ENCODE measurements around the gene PADI2.

The PADI2 gene

GRCh38 chr1:17140279-17140678, 21.0 kb upstream of the PADI2 start:
- no peak for DNase-seq (ENCODE audit: low read depth in 2 of 2)

GRCh38 chr1:17139637-17140036, 20.4 kb upstream of the PADI2 start:
- DNase-seq (ENCODE audit: low read depth in 2 of 2) = no peak

DNA sequence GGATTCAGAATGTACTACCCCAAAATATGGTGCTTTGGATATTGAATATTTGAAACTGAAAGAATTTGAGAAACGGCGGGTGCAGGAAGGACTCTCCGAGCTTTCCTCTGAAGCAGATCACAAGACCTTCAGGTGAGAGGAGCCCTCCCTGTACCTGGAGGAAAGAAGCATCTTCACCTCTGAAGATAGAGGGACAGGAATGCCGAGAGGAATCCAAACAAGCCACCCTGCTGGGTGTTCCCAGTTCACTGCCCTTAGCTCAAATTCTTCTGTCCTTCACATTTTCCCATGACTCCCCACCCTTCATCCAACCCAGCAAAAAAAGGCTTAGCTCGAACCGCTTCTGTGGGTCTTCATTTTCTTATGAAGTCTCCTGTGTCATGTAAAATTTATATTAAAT, 18.2 kb upstream of the PADI2 start:
- no peak for DNase-seq (ENCODE audit: low read depth in 2 of 2)

- DNase-seq (ENCODE audit: low read depth in 2 of 2) = no peak
These were observed 17.7 kb upstream of the PADI2 start for GRCh38 chr1:17136936-17137335.

DNA sequence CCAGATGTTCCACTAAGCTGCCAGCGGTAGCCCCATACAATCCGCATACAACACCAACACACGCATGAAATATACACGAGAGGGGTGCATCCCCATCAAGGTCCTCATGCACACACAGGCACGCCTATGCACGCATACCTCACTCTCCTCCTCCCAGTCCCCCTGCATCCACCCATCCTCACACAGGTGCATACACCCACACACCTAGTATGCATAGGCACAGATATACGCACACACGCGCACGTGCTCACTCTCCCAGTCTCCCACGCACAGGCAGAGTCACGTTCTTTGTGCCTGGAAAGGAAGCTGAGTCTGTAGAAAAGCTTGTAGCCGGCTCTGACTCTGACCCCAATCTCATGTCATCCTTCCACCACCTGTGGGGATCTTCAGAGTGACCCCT, 16.9 kb upstream of the PADI2 start:
- DNase-seq (ENCODE audit: low read depth in 2 of 2) = no peak

DNA sequence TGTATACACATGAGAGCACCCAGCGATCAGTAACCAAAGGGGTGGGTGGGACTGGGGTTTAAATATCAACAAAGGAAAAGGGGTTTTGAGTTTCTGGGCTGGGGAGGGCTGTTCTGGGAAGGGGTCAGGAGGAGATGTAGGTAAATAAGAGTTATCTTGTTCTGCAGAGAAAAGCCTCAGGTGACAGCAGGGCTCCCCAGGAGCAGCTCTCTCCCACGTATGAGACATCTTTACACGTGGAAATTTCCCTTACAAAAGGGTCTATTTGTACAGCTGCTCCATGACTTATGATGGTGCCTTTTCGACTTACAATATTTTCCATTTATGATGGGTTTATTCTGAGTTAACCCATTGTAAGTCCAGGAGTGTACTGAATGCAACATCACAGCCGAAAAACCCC, 16.3 kb upstream of the PADI2 start:
- DNase-seq (ENCODE audit: low read depth in 2 of 2) = no peak

GRCh38 chr1:17134724-17135123, 15.5 kb upstream of the PADI2 start:
- DNase-seq (ENCODE audit: low read depth in 2 of 2) = no peak

DNA sequence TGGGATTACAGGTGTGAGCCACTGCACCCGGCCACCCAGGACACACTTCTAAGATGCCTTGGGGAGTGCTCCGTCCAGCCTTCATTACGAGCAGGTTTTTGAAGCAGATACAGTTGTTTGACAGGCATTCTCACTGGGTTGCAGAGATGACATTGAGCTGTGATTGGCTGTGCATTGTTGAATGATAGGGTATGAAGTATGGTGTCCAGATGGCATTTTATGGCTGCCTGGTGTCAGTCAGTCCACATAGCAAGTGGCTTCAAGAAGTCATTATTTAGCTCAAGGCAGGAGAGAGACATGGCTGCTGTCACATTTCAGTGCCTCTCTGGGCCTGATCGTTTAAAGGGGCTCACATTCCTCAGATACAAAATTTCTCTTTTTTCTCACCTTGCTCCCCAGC, 14.8 kb upstream of the PADI2 start:
- DNase-seq (ENCODE audit: low read depth in 2 of 2) = no peak

DNA sequence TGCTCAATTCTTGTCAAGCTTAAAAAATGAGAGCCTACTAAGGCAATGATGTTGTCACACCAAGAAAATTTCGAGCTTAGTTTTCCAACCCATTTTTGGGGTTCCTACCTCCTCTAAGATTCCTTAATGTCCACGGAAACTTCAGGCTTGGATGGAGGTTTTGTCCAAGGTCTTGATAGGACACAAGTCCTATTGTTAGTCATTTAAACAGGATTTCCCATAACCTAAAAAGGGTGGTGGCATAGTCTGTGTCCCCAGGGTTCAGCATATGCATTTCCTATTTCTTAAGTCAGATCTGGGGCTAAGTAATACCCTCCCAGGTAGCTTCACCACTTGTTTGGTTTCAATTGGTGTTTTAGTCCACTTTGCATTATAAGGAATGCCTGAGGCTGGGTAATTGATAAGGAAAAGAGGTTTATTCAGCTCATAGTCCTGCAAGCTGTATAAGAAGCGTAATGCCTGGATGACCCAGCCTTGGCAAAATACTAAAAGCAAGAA, 10.9 kb upstream of the PADI2 start:
- no peak for DNase-seq (ENCODE audit: low read depth in 2 of 2)

DNA sequence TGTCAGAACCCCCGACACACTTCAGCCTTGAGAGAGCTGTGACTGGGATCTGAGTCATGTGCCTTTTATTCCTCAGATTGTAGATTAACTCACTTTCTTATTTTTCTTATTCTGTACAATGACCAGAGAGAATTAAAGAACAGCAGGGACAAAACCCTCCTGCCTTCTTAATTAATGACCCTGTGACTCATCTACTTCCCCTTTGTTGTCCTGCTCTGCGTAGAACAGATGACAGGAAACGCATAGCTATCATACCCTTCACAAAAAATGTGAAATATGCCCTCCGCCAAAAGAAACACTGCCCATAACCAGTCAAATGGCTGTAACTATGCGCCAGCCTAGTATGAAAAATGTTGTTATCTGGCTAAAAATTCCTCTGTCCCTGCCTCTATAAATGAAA, 9.1 kb upstream of the PADI2 start:
- no peak for DNase-seq (ENCODE audit: low read depth in 2 of 2)

DNA sequence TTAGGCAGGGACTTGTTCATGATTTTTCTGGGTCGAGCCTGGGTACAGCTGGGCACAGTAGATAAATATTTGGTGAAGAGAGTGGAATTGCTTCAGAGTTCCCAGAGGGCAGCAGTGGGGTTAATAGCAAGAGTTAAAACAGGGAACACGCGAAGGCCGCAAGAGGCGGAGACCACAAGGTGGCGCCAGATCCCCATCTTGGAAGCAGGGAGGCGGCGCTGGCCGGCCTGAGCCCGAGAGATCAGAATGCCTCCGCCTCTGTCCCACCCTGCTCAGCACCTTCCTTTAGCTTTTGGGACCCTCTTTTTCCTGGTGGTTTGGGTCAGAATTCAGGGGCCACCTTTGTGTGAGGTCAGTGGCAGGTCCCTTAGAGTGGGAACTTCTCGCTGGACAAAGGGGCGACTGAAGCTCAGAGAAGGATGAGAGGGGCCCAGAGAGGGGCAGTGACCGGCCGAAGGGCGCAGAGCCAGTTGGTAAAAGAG, 6.5 kb upstream of the PADI2 start:
- DNase-seq (ENCODE audit: low read depth in 2 of 2) = peak; percentile 39 to 56

DNA sequence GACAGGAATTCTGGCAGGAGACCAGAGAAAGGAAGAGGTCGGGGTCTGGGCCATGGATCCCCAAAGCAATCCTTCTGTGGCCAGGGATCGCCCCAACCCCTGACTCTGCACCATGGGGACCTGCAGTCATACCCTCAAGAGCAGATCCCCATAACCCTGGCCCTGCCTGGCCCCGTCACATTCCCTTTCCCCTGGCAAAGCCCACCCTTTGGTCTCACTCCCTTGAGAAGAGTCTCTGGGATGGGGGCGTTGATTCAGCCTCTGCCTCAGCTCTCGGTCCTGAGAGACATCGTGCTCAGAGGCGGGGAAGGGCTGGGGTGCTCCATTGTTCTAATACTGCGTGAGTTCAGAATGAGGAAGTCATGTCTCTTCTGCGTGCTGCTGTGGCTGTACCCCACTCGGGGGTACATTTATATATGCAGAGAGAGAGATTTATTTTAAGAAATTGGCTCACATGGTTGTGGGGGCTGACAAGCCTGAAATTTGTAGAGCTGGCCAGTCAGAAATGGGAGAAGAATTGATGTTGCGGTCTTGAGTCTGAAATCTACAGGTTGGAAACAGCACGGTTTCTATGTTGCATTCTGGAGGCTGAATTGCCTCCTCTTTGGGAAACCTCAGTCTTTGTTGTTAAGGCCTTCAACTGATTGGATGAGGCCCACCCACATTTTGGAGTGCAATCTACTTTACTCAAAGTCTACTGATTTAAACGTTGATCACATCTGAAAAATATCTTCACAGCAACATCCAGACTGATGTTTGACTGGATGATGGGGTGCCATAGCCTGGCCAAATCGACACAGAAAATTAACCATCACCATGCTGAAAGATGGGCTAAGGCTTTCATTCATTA, 4.2 kb upstream of the PADI2 start:
- no peak for DNase-seq (ENCODE audit: low read depth in 2 of 2)

DNA sequence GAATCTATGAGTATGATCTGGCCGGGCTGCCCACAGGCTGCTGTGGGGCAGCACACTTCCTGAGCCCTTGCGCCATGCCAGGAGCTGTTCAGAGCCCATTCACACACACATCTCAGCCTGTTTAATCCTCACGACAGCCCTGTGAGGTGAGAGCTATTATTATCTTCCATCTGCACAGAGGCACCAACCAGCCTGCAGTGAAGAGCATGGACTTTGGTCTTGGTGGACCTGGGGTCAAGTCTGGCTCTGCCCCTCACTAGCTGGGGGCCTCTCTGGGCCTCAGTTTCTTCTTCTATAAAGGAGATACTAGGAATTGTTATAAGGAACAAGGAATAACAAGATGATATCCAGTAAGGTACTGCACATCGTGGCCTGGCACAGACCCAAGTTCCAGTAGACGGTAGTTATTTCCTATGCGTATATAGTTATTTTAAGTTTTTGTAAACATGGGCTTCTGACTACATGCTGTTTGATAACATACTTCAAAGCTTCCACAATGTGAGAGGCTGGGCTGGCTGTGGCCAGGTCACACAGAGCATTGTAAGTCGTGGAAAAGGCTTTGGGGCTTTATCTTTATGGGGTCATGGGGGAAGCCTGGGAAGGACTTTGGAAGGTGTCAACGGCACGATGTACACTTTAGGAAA, 3.4 kb upstream of the PADI2 start:
- no peak for DNase-seq (ENCODE audit: low read depth in 2 of 2)

DNA sequence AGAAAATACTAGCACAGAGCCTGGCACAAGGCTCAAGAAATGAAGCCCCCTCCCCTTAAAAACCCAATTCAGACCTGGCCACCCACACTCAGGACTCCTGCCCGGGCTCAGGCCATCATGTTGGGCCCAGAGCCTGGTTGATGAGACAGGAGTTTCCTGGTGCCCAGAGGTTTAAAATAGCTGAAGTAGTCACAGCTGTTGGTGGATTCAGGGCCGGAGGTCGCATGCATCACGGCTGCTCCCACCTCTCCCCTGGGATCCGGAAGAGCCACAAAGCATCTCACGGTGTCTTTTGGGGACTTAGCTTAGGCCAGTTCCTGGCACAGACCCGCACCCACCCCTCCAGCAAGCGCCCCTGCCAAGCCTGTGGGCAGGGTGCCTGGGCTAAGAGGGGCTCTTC, 2.6 kb upstream of the PADI2 start:
- no peak for DNase-seq (ENCODE audit: low read depth in 2 of 2)

- no peak for DNase-seq (ENCODE audit: low read depth in 2 of 2)
These were observed 1.9 kb upstream of the PADI2 start for GRCh38 chr1:17120962-17121837.

- no peak for DNase-seq (ENCODE audit: low read depth in 2 of 2)
These were observed 1.2 kb upstream of the PADI2 start for GRCh38 chr1:17120481-17120877.

- DNase-seq (ENCODE audit: low read depth in 2 of 2) = no peak
These were observed 676 bp upstream of the PADI2 start for GRCh38 chr1:17119773-17120480.

DNA sequence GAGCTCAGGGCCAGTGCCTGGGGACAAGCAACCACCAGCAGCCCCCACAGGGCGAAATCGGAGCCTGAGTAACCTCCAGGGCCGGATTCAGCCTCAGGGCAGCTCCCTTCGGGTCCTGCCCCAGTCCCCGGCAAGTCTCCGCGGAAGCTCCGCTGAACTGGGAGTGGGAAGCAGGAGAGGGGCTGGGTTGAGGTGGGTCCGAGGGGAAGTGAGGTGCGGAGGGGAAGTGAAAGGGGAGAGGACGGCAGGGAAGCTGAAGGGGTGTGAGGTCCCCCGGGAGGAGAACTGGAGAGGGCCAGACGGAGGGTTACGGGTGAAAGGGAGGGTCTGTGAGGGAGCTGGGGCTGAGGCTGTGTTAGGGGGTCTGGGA, 560 bp downstream of the PADI2 start:
- DNase-seq (ENCODE audit: low read depth in 2 of 2) = no peak

GRCh38 chr1:17118268-17118667, 983 bp downstream of the PADI2 start:
- no peak for DNase-seq (ENCODE audit: low read depth in 2 of 2)

DNA sequence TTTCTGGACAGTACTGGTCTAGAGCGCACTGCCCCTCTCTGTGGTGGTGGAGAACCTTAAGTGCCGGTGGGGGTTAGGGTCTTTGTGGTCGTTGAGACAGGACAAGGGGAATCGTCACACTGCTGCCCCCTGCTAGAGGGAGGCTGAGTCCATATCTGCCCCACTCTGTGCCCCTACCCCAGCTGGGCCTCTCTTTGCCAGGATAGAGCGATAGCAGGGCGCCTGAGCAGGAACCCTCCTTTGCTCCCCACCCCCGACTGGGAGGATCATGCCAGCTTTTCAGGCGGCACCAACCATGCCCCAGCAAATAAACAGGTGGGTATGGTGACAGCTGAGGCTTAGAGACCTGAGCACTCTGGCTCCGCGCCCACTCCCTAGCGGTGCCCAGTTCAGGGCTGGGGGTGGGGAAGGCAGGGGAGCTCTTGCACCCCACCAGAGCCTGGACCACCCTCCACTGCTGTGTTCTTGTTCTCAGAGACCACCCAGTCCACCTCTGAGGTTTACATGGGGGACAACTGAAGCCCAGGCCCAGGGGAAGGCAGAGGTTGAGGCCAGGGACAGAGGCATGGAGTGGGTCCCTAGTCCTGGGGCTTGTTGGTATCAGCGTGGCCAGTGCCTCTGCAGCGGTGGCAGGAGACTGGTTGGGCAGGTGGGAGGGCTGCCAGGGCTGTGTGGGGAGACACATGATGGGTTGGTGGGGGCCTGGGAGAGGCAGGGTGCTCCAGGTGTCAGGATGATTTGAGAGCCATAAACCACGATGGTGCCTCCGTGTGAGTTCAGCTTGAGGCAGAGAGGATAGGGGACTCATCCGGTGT, 1.6 kb downstream of the PADI2 start:
- DNase-seq (ENCODE audit: low read depth in 2 of 2) = no peak

- no peak for DNase-seq (ENCODE audit: low read depth in 2 of 2)
These were observed 2.6 kb downstream of the PADI2 start for GRCh38 chr1:17116643-17117042.
